WERI-Rb-1 (cell line): ENCODE results near the gene CD38.
"Not testable (repeated sequence)": the region's sequence is repeated elsewhere in the genome, so short reads cannot be mapped to it uniquely, and the experiment has no call there.

Experiments
- DNase-seq: peaks from one replicate; pipeline ENCODE4 v3.0.0-alpha.2; 2020
- H3K27ac ChIP-seq: fragments of 250-450 bp; sonication (Bioruptor Pico); 2 replicates; pipeline ENCODE4 v1.5.1; 2020; ENCODE audit warnings: mild to moderate bottlenecking, moderate library complexity
- H3K27me3 ChIP-seq: fragments of 250-450 bp; sonication (Bioruptor Pico); 2 replicates; pipeline ENCODE4 v1.5.1; 2021; ENCODE audit warnings: mild to moderate bottlenecking, low read depth, moderate library complexity; ENCODE audit not compliant: insufficient read depth, severe bottlenecking
- H3K36me3 ChIP-seq: fragments of 250-450 bp; sonication (Bioruptor Pico); 2 replicates; pipeline ENCODE4 v1.5.1; 2020; ENCODE audit warnings: mild to moderate bottlenecking, moderate library complexity
- H3K4me3 ChIP-seq: 2 replicates; pipeline ENCODE4 v1.5.1; 2011; ENCODE audit warnings: low read depth, mild to moderate bottlenecking, control low read depth, low read length
- H3K9me3 ChIP-seq: fragments of 250-450 bp; sonication (Bioruptor Pico); 2 replicates; pipeline ENCODE4 v1.5.1; 2021; ENCODE audit warnings: mild to moderate bottlenecking, moderate library complexity; ENCODE audit not compliant: severe bottlenecking
- CTCF ChIP-seq: IDR thresholded peaks from 2 replicates; pipeline ENCODE4 v1.5.1; 2011; ENCODE audit warnings: low read depth, mild to moderate bottlenecking, control low read depth, inconsistent platforms, low read length

Gene CD38

GRCh38 chr4:15851969-15852368 is 73.8 kb downstream of the CD38 start:
- no peak for TF ChIP-seq CTCF
- no peaks in the 10 kb centered on the region for H3K9me3 ChIP-seq
- no peaks in the 10 kb centered on the region for H3K27me3 ChIP-seq
- no peak overlapping the region for H3K27ac ChIP-seq
- no peaks in the 10 kb centered on the region for H3K36me3 ChIP-seq
- no peak overlapping the region for H3K4me3 ChIP-seq
- DNase-seq, result no peak

GRCh38 chr4:15852524-15852923 is 74.4 kb downstream of the CD38 start:
- TF ChIP-seq CTCF, result no peak
- no peak overlapping the region for H3K27ac ChIP-seq
- H3K9me3 ChIP-seq, result no peaks in the 10 kb centered on the region
- no peak overlapping the region for H3K4me3 ChIP-seq
- no peaks in the 10 kb centered on the region for H3K27me3 ChIP-seq
- H3K36me3 ChIP-seq, result no peaks in the 10 kb centered on the region
- DNase-seq, result no peak

GRCh38 chr4:15853345-15853744 is 75.2 kb downstream of the CD38 start:
- no peak for DNase-seq
- H3K27ac ChIP-seq, result no peak overlapping the region
- H3K27me3 ChIP-seq, result no peaks in the 10 kb centered on the region
- H3K9me3 ChIP-seq, result no peaks in the 10 kb centered on the region
- H3K4me3 ChIP-seq, result no peak overlapping the region
- no peak for TF ChIP-seq CTCF
- H3K36me3 ChIP-seq, result no peaks in the 10 kb centered on the region

GRCh38 chr4:15855804-15856475 is 77.8 kb downstream of the CD38 start:
- H3K27me3 ChIP-seq, result no peaks in the 10 kb centered on the region
- H3K36me3 ChIP-seq, result no peaks in the 10 kb centered on the region
- no peak for TF ChIP-seq CTCF
- H3K4me3 ChIP-seq, result no peak overlapping the region
- no peak for DNase-seq
- H3K9me3 ChIP-seq, result no peaks in the 10 kb centered on the region
- no peak overlapping the region for H3K27ac ChIP-seq

- H3K4me3 ChIP-seq, H3K27ac ChIP-seq, H3K27me3 ChIP-seq, H3K9me3 ChIP-seq, DNase-seq, H3K36me3 ChIP-seq: not testable (repeated sequence)
Measured at GRCh38 chr4:15861198-15861597, 83.1 kb downstream of the CD38 start.

GRCh38 chr4:15864651-15865566 is 86.8 kb downstream of the CD38 start:
- Histone ChIP-seq H3K27me3 (no peaks in the 10 kb centered on the region), H3K36me3 (no peaks in the 10 kb centered on the region), H3K27ac (no peak overlapping the region), H3K4me3 (no peak overlapping the region), H3K9me3 (no peaks in the 10 kb centered on the region)
- no peak for TF ChIP-seq CTCF
- DNase-seq, result no peak
